Fibroblast of peridontal ligament (primary cell): Measurements from ENCODE around the gene TMC8.
A peak's percentile ranks its signal among the peaks of the same experiment; 100 is the strongest.
"Not testable (repeated sequence)": the region's sequence is repeated elsewhere in the genome, so short reads cannot be mapped to it uniquely, and the experiment has no call there.

Experiments
- DNase-seq: peaks from one replicate; pipeline ENCODE4 v3.0.0-alpha.2; 2010; ENCODE audit errors: extremely low read depth

TMC8 gene

DNA sequence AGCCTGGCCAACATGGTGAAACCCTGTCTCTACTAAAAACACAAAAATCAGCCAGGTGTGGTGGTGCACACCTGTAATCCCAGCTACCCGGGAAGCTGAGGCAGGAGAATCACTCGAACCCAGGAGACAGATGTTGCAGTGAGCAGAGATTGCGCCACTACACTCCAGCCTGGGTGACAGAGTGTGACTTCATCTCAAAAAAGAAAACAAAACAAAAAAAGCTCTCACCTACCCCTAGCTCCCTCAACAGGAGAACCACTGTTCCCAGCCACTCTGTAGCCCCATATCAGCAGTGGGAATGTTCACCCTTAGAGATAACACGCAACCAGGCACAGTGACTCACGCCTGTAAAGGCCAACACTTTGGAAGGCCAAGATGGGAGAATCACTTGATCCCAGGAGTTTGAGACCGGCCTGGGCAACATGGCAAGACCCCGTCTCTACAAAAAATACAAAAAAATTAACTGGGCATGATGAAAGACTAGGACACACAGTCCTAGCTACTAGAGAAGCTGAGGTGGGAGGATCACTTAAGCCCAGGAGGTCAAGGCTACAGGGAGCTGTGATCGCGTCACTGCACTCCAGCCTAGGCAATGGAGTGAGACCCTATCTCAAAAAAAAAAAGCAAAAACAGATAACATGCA, 5.4 kb downstream of the TMC8 start:
- no peak for DNase-seq

DNA sequence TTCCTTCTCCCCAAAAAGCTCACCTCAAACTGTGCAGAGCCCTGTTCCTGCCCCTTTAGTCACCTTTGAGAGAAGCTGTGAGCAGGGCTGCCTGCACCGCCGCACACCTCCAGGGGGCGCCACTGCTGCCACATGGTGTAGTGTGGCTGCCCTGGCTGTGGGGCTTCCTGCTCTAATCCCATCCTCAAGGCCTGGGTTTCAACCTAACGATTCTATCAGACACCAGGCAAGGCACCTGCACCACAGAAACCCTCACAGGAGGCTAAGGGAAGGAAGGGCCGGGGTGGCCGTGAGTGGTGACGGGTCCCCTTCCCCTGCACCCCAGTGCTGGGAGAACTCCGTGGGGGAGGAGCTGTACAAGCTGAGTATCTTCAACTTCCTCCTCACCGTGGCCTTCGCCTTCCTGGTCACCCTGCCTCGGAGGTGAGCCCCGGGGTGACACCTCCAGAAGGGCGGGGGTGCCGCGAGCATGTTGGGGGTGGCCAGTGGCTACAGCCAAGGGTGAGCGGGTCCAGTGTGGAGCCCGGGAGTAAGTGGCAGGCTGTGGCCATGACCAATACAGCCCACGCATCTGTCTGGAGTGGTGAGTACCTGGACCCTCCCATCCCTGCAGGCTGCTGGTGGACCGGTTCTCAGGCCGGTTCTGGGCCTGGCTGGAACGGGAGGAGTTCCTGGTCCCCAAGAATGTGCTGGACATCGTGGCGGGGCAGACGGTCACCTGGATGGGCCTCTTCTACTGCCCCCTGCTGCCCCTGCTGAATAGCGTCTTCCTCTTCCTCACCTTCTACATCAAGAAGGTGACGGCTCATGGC, 7.0 kb downstream of the TMC8 start:
- DNase-seq = no peak

DNA sequence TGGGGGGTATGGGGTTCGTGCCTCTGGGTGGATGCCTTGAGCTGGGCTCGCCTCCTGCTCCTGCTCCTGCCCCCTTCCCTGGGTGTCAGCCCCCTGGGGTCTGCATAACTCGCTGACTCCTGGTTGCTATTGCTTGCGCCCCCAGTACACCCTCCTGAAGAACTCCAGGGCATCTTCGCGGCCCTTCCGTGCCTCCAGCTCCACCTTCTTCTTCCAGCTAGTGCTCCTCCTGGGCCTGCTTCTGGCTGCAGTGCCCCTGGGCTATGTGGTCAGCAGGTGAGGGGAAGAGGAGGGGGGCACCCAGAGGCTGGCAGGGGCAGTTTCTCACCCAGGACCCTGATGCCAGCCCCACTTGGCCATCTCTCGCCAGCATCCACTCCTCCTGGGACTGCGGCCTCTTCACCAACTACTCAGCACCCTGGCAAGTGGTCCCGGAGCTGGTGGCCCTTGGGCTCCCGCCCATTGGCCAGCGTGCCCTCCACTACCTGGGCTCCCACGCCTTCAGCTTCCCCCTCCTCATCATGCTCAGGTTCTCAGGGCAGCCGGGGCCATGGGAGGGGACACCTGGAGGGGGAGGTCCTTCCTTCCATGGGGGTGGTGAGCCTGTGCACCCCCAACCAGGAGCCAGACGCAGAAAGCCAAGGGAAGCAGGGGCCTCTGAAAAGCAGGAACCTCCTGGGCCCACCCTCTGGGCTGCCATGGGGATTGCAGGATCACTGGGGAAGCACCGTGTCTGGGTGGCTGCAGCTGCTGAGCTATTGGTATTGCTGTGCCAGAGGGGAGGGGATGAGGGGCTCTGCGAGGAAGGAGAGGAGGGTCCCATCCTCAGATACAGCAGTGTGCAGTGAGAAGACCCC, 7.9 kb downstream of the TMC8 start:
- DNase-seq = no peak

DNA sequence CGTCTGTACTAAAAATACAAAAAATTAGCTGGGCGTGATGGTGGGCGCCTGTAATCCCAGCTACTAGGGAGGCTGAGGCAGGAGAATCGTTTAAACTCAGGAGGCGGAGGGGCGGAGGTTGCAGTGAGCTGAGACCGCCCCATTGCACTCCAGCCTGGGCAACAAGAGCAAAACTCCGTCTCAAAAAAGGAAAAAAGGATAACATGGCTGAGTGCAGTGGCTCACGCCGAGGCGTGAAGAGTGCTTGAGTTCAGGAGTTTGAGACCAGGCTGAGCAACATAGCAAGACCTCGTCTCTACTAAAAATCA, 9.2 kb downstream of the TMC8 start:
- not testable (repeated sequence) for DNase-seq

DNA sequence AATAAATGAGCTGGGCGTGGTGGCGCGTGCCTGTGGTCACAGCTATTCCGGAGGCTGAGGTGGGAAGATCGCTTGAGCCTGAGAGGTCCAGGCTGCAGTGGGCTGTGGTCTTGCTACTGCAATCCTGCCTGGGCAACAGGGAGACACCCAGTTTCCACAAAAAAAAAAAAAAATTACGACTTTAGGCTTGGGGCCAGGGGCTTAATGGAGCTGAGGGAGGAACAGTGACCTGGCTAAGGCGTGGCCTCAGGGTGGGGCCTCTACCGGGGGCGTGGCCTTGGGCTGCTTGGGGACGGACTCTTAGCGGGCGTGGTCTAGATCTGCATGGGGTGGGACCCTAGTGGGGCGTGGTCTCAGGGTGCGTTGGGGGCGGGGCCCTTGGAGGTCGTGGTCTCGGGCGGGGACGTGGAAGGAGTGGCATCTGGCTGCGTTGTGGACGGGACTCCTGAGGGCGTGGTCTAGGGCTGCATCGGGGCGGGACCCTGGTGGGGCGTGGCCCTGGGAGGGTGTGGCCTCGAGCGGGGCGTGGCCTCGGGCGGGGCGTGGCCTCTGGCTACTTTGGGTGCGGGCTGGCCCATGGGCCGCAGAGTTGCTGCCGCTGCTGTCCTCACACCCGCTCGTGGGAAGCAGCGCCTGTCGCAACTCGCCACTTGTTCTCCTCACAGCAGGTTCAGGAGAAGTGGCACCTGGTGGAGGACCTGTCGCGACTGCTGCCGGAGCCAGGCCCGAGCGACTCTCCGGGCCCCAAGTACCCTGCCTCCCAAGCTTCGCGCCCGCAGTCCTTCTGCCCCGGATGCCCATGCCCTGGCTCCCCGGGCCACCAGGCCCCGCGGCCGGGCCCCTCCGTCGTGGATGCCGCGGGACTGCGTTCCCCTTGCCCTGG, 9.8 kb downstream of the TMC8 start:
- no peak for DNase-seq

DNA sequence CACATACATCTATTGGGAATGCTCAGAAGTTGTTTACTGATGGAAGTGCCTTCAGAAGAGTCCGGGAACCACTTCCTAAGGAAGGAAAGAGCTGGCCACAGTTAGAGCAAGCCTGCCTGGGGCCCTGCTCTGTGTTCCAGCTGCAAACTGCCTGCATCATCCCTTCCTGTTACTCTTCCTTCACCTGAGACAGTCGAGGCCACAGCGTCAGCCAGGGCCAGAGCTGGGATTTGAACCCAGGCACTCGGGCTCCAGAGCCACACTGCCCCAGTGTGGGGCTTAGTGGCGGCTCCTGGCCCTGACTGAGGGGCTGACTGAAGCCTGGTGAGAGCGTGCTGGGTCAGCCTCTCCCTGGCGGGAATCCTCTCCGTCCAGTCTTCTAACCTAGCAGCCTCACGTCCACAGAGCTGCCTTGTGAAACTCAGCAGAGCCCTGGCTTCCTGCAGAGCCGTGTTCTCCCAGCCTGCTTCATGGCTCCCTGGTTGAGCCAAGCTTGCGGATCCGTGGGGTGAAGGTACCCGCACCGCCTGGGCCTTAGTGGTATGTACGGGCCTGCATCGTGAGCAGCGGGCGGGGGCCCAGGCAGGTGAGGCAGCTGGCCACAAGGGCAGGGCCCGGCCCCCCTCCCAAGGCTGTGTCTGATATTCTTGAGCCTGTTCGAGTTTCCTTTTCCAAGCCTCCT, 11.0 kb downstream of the TMC8 start:
- DNase-seq = no peak

DNA sequence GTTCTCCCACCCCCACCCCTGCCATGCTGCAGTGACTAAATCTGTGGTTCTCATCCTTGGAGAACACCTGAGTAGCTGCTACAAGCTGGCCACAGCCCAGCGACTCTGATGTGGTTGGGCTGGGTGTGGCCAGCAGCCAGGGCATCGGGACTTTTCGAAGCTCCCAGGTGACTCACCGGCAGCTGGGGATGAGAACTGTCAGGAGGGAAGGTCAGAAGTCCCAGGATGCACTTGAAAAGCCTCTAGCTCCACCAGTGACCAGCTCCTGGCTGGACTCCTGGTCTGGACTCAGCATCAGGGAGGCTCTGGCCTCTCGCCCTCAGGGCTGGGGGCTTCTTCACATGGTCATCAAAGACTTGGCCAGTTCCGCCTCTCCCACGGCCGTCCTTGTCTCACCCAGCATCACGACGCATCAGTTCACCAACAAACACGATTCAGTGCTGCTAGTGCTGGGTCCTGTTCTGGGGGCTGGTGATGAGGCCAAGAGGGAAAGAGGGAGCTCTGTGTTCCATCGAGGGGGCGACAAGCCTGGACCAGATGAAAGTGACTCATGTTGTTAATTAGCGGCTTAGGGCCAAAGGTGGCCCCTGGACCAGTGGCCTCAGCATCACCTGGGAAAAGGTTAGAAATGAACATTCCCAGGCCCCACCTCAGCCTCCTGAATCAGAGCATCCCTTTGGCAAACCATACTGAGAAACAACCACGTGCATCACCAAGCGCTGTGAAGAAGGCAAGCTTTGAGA, 11.7 kb downstream of the TMC8 start:
- no peak for DNase-seq

DNA sequence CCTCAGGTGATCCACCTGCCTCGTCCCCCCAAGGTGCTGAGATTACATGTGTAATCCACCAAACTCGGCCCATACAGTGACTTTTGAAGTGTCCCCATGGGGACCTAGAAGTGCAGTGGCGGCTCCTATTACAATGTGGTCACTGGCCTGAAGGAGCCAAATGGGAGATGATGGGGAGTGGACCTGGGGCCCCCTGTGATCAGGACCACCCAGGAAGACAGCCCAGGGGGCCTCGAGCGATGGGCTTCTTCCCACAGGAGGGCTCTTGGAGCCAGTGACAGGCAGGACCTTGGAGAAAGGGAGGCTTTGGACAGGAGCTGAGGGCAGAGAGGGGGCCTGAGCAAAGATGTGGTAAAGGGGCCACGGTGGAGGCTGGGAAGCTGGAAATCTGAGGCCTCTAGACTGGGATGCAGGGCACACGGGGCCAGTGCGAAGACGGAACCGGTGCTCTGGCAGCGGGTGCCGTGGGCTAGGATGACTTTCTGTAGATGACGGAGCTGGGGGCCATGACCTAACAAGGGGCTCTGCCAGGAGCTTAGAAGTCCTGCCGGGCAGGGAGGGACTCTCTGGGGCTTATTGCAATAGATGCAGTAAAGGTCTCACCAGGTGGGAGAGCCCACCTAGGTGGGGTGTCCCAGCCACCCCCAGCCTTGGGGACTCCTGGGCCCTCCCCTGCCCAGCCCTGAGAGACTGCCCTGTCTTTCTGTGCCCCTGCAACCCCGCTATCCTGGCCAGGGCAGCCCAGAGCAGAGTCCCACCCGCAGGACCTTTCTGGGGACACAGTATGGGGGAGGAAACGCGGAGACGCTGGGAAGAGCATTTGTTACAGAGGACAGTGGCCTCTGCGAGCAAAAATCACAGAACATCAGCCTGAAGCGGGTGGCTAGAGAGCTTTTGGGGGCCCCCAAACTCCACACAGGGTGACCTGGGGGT, 12.9 kb downstream of the TMC8 start:
- DNase-seq = no peak

DNA sequence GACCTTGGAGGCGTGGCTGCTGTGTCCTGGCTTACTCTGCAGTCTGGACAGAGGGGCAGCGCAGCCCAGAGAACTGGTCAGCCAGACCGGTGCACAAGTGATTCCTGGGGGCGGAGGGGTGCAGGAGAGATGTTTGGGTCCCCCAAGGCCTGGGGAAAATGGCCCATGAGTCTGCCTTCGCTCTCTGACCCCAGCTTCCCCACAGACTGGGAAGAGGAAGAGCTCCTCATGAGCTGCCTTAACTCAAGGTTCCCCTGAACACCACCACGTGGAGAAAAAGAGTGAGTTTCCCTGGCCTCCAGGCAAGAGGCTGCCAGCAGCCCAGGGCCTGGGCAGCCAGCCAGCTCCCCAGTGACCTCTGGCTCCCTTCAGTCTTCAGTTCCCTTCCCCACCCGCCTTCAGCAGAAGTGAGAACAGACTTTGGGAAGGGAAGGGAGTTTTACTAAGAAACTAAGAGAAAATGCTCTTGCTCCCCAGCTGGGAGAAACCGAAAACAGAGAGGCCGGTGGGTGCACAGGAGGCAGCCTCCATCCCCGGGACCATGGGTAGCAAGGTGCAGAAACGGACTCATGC, 13.7 kb downstream of the TMC8 start:
- DNase-seq = peak; percentile 85

DNA sequence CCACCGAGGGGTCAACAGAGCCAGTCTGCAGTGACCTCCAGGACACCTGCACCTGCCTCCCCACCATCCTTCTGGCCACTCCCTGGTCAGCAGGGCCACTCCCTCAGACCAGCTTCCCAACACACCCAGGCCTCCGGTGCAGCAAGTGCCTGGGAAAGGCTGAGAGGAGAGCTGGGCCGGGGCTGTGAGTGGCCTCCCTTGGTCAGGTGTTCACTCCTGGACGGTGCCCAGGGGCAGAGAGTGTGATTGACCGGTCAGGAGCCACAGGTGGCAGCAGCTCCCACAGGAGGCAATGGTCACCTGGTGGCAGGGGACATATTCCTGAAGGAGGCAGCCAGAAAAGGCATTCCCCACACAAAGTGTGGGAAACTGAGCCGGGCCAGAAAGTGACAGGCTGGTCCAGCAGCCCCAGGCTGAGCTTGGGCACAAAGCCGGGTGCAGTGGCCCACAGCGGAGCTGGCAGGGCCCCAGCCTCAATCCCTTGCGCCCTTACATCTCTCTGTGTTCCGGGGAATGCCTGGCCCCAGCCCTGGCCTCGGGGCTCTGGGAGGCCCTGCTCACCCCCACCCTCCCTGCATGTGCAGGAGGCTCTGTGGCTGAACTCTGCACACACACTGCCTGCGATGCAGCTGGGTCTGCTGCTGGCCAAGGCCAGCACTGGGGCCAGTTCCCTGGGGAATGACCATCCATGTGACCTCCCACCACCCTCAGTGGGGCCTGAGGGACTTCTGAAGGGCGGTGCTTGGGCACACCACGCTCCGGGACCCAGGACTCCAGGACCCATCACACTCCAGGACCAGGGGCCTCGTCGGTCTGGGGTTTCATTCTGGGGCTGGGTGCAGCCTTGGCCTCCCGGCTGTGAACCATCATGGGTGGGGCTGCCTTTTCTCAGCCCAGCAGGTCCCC, 14.4 kb downstream of the TMC8 start:
- no peak for DNase-seq

DNA sequence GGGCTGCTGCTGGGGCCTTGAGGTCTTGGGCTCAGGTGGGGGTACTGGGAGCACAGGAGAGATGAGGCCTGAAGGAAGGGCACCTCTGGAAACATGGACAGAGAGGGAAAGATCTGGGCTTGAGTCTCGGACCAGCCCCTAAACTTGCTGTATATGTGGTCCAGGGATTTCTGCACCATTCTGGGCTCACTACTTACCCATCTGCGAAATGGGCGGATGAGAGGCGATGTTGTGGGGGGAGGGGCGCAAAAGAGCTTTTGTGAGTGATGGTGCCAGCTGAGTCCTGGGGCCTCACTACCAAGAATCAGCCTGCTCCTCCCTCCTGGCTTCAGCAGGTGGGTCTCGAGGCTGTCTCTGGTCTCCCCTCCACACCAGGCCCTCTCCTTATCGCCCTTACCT, 15.9 kb downstream of the TMC8 start:
- DNase-seq = no peak

DNA sequence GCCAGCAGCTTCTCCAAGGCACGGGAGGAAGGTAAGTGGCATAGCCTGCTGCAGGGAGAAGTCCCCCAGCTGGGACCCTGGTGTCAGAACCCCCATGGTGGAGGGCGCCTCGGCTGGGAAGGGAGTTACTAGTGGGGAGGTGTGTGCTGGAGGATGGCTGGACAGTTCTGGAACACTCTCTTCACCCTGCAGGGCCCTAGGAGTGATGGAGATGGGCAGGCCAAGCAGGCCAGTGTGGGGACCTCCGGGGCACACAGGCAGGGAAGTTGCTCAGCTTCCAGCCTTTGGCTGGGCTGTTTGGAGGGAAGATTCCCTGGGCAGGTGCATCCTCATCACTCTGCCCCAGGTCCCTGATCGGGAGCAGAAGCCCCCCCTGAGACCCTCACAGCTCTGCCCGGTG, 16.3 kb downstream of the TMC8 start:
- no peak for DNase-seq

DNA sequence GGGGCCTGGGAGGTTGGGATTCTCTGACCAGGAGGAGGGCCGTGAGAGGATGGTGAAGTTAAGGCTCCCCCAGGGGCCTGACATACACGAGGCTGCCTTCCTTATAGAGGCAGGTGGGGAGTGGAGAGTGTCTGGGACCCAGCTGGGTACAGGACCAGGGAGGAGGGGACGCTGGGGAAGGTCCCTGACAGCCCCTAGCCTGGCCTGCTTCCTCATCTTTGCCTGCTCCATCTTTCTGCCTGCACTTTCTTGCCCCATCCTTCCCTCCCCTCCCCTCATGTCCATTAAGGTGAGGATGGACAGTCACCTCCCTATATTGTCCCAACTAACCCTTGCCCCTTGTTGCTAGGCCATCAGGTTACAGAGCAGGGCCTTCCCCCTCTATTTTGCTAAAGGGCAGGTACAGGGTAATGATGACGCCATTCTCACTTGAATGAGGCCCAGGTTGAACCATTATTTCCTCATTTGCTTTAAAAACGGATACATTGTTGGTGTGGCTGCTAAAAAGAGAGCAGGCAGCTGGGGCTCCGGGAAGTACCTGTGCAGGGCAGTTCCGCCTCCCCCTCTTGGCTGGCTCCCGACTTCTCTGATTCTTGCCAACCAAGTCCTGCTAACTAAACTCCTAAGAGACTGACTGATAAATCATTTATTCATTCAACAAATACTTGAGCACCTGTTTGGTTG, 16.9 kb downstream of the TMC8 start:
- DNase-seq = no peak

DNA sequence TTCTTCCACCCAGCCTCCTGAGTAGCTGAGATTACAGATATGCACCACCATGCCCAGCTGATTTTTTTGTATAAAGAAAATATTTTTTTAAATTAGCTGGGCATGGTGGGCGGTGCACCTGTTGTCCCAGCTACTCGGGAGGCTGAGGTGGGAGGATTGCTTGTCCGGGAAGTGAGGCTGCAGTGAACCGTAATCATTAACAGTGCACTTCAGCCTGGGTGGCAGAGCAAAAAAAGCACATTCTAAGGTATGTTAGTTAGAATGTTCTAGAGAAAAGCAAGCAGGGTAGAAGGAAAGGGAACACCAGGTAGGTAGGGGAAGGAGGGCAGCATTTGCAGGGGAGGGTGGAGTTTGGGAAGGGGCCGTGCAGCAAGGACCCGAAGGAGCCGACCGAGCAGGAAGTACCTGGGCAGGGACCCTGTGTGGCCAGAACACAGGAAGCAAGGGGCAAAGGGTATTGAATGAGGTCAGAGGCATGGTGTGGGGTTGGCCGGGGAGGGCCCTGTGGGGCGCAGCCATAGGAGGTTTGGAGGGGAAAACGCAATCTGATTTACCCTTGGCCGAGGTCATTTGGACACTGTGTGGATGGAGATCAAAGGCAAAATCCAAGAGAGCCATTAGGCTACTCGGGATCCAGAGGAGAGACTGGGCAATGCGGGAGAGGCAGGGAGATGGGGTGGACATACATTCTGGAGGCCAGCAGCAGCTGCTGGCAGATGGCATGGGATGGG, 17.9 kb downstream of the TMC8 start:
- no peak for DNase-seq

DNA sequence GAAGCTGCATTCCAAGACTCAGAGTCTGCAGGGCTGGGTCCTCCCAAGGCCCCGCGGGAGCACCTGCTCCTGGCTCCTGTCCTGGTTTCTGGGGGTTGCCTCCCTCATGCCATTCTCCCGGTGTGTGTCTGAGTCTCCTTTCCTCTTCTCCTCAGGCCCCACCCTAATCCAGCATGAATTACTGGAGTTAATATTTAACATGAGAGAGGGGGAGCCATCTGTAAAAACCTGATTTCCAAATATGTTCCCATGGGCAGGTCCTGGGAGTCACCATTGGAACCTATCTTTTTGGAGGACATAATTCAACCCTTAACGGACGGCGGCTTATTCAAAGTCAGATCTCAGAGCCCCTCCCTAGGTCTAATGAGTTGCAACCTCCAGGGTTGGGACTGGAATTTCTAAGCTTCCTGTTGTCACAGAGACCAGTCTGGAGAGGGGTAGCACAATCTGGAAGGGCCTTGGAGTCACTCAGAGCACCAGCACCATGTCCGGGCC, 21.0 kb downstream of the TMC8 start:
- no peak for DNase-seq
